SK-N-MC (cell line): ENCODE results near the gene CNOT6L.
"Not testable (repeated sequence)": the region's sequence is repeated elsewhere in the genome, so short reads cannot be mapped to it uniquely, and the experiment has no call there.

ENCODE experiments used
- EZH2 ChIP-seq: fragments of 200-600 bp; sonication (generic); IDR thresholded peaks from one replicate; pipeline ENCODE4 v1.6.1; 2017; ENCODE audit warnings: antibody characterized with exemption
- FOXP2 ChIP-seq: optimal IDR thresholded peaks from 2 replicates; pipeline ENCODE3; 2011; ENCODE audit warnings: mild to moderate bottlenecking, moderate library complexity; ENCODE audit not compliant: insufficient read depth; ENCODE audit errors: extremely low read length, control extremely low read depth
- POLR2AphosphoS5 ChIP-seq: IDR thresholded peaks from 2 replicates; pipeline ENCODE4 v1.6.1; 2012; ENCODE audit warnings: mild to moderate bottlenecking, low read depth, low read length, borderline replicate concordance

- not testable (repeated sequence) for TF ChIP-seq POLR2AphosphoS5, EZH2, FOXP2
Observed at GRCh38 chr4:77863341-77863740, 44.2 kb upstream of the CNOT6L start.
